ENCODE measurements around the gene TOX4.
A peak's percentile ranks its signal among the peaks of the same experiment; 100 is the strongest.

TOX4 gene

GRCh38 chr14:21503376-21503775 is 26.4 kb downstream of the TOX4 start:
- Histone ChIP-seq H3K4me2 (ENCODE audit: insufficient read depth, low read length) (no peak overlapping the region), H4K20me1 (ENCODE audit: insufficient read depth, low read length) (no peaks in the 10 kb centered on the region), H3K79me2 (ENCODE audit: insufficient read depth, low read length) (peaks cover 48% of the 10 kb centered on the region), H3K36me3 (ENCODE audit: insufficient read depth, low read length) (peaks cover 65% of the 10 kb centered on the region), H3K4me1 (ENCODE audit: insufficient read depth, low read length) (peaks cover 16% of the 10 kb centered on the region; the same call in 1 of the 2 replicates), H3K9me3 (ENCODE audit: insufficient read depth, low read length, severe bottlenecking) (no peaks in the 10 kb centered on the region), H3K27me3 (ENCODE audit: insufficient read depth, low read length, poor library complexity) (no peaks in the 10 kb centered on the region), H2AFZ (ENCODE audit: low read depth, low read length) (no peak overlapping the region), H3K9ac (ENCODE audit: low read depth, low read length) (no peak overlapping the region), H3K27ac (ENCODE audit: low read length) (no peak overlapping the region), H3K4me3 (ENCODE audit: low read depth in 1 of 2, low read length in 2 of 2) (no peak overlapping the region)
- DNase-seq (no peak), ATAC-seq (ENCODE audit: insufficient read depth, low read depth) (no peak)
- no peak for TF ChIP-seq EZH2 (IDR thresholded peaks at IDR 0.05; ENCODE audit: borderline replicate concordance, low read depth, low read length, severe bottlenecking)
- no peak for TF ChIP-seq CTCF (IDR thresholded peaks at IDR 0.05; ENCODE audit: borderline replicate concordance, extremely low read depth, low read length, poor library complexity, severe bottlenecking)

GRCh38 chr14:21505012-21505553 is 28.1 kb downstream of the TOX4 start:
- H3K9ac ChIP-seq (ENCODE audit: low read depth, low read length) = no peak overlapping the region
- no peaks in the 10 kb centered on the region for H3K27me3 ChIP-seq (ENCODE audit: insufficient read depth, low read length, poor library complexity)
- H3K4me3 ChIP-seq (ENCODE audit: low read depth in 1 of 2, low read length in 2 of 2) = no peak overlapping the region
- TF ChIP-seq EZH2 (IDR thresholded peaks at IDR 0.05; ENCODE audit: borderline replicate concordance, low read depth, low read length, severe bottlenecking) (no peak), CTCF (IDR thresholded peaks at IDR 0.05; ENCODE audit: borderline replicate concordance, extremely low read depth, low read length, poor library complexity, severe bottlenecking) (no peak)
- peaks cover 64% of the 10 kb centered on the region for H3K79me2 ChIP-seq (ENCODE audit: insufficient read depth, low read length)
- no peak overlapping the region for H2AFZ ChIP-seq (ENCODE audit: low read depth, low read length)
- H3K4me1 ChIP-seq (ENCODE audit: insufficient read depth, low read length) = peaks cover 31% of the 10 kb centered on the region
- DNase-seq = peak; percentile 26
- ATAC-seq (ENCODE audit: insufficient read depth, low read depth) = peak; percentile 67
- no peaks in the 10 kb centered on the region for H4K20me1 ChIP-seq (ENCODE audit: insufficient read depth, low read length)
- no peak overlapping the region for H3K27ac ChIP-seq (ENCODE audit: low read length)
- H3K36me3 ChIP-seq (ENCODE audit: insufficient read depth, low read length) = peaks cover 57% of the 10 kb centered on the region
- no peak overlapping the region for H3K4me2 ChIP-seq (ENCODE audit: insufficient read depth, low read length)
- H3K9me3 ChIP-seq (ENCODE audit: insufficient read depth, low read length, severe bottlenecking) = no peaks in the 10 kb centered on the region

GRCh38 chr14:21506557-21506956 is 29.6 kb downstream of the TOX4 start:
- no peak overlapping the region for H2AFZ ChIP-seq (ENCODE audit: low read depth, low read length)
- DNase-seq = no peak
- no peak overlapping the region for H3K4me3 ChIP-seq (ENCODE audit: low read depth in 1 of 2, low read length in 2 of 2)
- peaks cover 75% of the 10 kb centered on the region for H3K79me2 ChIP-seq (ENCODE audit: insufficient read depth, low read length)
- no peaks in the 10 kb centered on the region for H3K9me3 ChIP-seq (ENCODE audit: insufficient read depth, low read length, severe bottlenecking)
- peaks cover 34% of the 10 kb centered on the region for H3K4me1 ChIP-seq (ENCODE audit: insufficient read depth, low read length)
- H3K27ac ChIP-seq (ENCODE audit: low read length) = no peak overlapping the region
- peaks cover 48% of the 10 kb centered on the region for H3K36me3 ChIP-seq (ENCODE audit: insufficient read depth, low read length)
- H3K27me3 ChIP-seq (ENCODE audit: insufficient read depth, low read length, poor library complexity) = no peaks in the 10 kb centered on the region
- H4K20me1 ChIP-seq (ENCODE audit: insufficient read depth, low read length) = no peaks in the 10 kb centered on the region
- H3K4me2 ChIP-seq (ENCODE audit: insufficient read depth, low read length) = no peak overlapping the region
- no peak overlapping the region for H3K9ac ChIP-seq (ENCODE audit: low read depth, low read length)
- TF ChIP-seq EZH2 (IDR thresholded peaks at IDR 0.05; ENCODE audit: borderline replicate concordance, low read depth, low read length, severe bottlenecking) (no peak), CTCF (IDR thresholded peaks at IDR 0.05; ENCODE audit: borderline replicate concordance, extremely low read depth, low read length, poor library complexity, severe bottlenecking) (no peak)
- no peak for ATAC-seq (ENCODE audit: insufficient read depth, low read depth)
